Skeletal muscle satellite cell (primary cell): ENCODE data around the gene NFASC.

Experiments
- H3K27me3 ChIP-seq: 2 replicates; pipeline ENCODE4 v1.7.0; 2013; ENCODE audit warnings: low read length; ENCODE audit not compliant: control insufficient read depth, insufficient read depth
- H3K36me3 ChIP-seq: 2 replicates; pipeline ENCODE4 v1.7.0; 2013; ENCODE audit warnings: mild to moderate bottlenecking, control low read depth, low read length; ENCODE audit not compliant: insufficient read depth
- H3K4me1 ChIP-seq: 2 replicates; pipeline ENCODE4 v1.7.0; 2013; ENCODE audit warnings: low read length; ENCODE audit not compliant: control insufficient read depth, insufficient read depth
- H3K4me2 ChIP-seq: 2 replicates; pipeline ENCODE4 v1.7.0; 2013; ENCODE audit warnings: mild to moderate bottlenecking, low read length
- H3K4me3 ChIP-seq: 2 replicates; pipeline ENCODE4 v1.7.0; 2013; ENCODE audit warnings: low read length
- H3K9ac ChIP-seq: 2 replicates; pipeline ENCODE4 v1.7.0; 2013; ENCODE audit warnings: mild to moderate bottlenecking, low read depth, low read length, moderate library complexity
- H3K9me3 ChIP-seq: replicated peaks from 2 replicates; pipeline ENCODE4 v1.7.0; 2013; ENCODE audit warnings: mild to moderate bottlenecking, control low read depth, low read length

NFASC gene

GRCh38 chr1:204929487-204930154, 59.0 kb downstream of the NFASC start:
- Histone ChIP-seq H3K27me3 (peaks cover 7% of the 10 kb centered on the region), H3K4me2 (no peak overlapping the region), H3K36me3 (no peaks in the 10 kb centered on the region), H3K4me1 (peaks cover 1% of the 10 kb centered on the region), H3K4me3 (no peak overlapping the region), H3K9ac (no peak overlapping the region), H3K9me3 (no peaks in the 10 kb centered on the region)

GRCh38 chr1:204930155-204930523, 59.5 kb downstream of the NFASC start:
- Histone ChIP-seq H3K4me1 (no peaks in the 10 kb centered on the region), H3K36me3 (no peaks in the 10 kb centered on the region), H3K9me3 (no peaks in the 10 kb centered on the region), H3K4me3 (no peak overlapping the region), H3K27me3 (peaks cover 12% of the 10 kb centered on the region), H3K4me2 (no peak overlapping the region), H3K9ac (no peak overlapping the region)

GRCh38 chr1:204931313-204931712, 60.7 kb downstream of the NFASC start:
- Histone ChIP-seq H3K4me2 (no peak overlapping the region), H3K9me3 (no peaks in the 10 kb centered on the region), H3K4me3 (no peak overlapping the region), H3K27me3 (peaks cover 17% of the 10 kb centered on the region), H3K4me1 (no peaks in the 10 kb centered on the region), H3K9ac (no peak overlapping the region), H3K36me3 (no peaks in the 10 kb centered on the region)

GRCh38 chr1:204931768-204932572, 61.3 kb downstream of the NFASC start:
- Histone ChIP-seq H3K9me3 (no peaks in the 10 kb centered on the region), H3K9ac (no peak overlapping the region), H3K36me3 (no peaks in the 10 kb centered on the region), H3K4me2 (no peak overlapping the region), H3K4me3 (no peak overlapping the region), H3K4me1 (no peaks in the 10 kb centered on the region), H3K27me3 (peaks cover 17% of the 10 kb centered on the region)

- Histone ChIP-seq H3K9ac (no peak overlapping the region), H3K36me3 (no peaks in the 10 kb centered on the region), H3K4me3 (no peak overlapping the region), H3K4me2 (no peak overlapping the region), H3K27me3 (peaks cover 17% of the 10 kb centered on the region), H3K4me1 (no peaks in the 10 kb centered on the region), H3K9me3 (no peaks in the 10 kb centered on the region)
Observed at GRCh38 chr1:204932573-204932909, 61.9 kb downstream of the NFASC start.

GRCh38 chr1:204935155-204935554, 64.5 kb downstream of the NFASC start:
- Histone ChIP-seq H3K4me2 (no peak overlapping the region), H3K9ac (no peak overlapping the region)

GRCh38 chr1:204936765-204937164, 66.1 kb downstream of the NFASC start:
- no peaks in the 10 kb centered on the region for H3K36me3 ChIP-seq
- no peak overlapping the region for H3K9ac ChIP-seq
- no peak overlapping the region for H3K4me2 ChIP-seq
- H3K9me3 ChIP-seq = no peaks in the 10 kb centered on the region
- peaks cover 27% of the 10 kb centered on the region for H3K27me3 ChIP-seq
- no peaks in the 10 kb centered on the region for H3K4me1 ChIP-seq
- H3K4me3 ChIP-seq = no peak overlapping the region

More at GRCh38 chr1:204935155-204935554, 64.5 kb downstream of the NFASC start:
- Histone ChIP-seq H3K9me3 (no peaks in the 10 kb centered on the region), H3K27me3 (peaks cover 23% of the 10 kb centered on the region), H3K4me3 (no peak overlapping the region), H3K4me1 (no peaks in the 10 kb centered on the region), H3K36me3 (no peaks in the 10 kb centered on the region)

- Histone ChIP-seq H3K4me2 (no peak overlapping the region), H3K36me3 (no peaks in the 10 kb centered on the region), H3K9me3 (no peaks in the 10 kb centered on the region), H3K9ac (no peak overlapping the region), H3K4me1 (no peaks in the 10 kb centered on the region), H3K27me3 (peaks cover 24% of the 10 kb centered on the region), H3K4me3 (no peak overlapping the region)
Observed at GRCh38 chr1:204937901-204938300, 67.2 kb downstream of the NFASC start.

GRCh38 chr1:204940591-204940990, 69.9 kb downstream of the NFASC start:
- H3K9ac ChIP-seq = no peak overlapping the region
- H3K4me1 ChIP-seq = no peaks in the 10 kb centered on the region
- H3K4me2 ChIP-seq = no peak overlapping the region
- no peaks in the 10 kb centered on the region for H3K36me3 ChIP-seq
- no peak overlapping the region for H3K4me3 ChIP-seq
- H3K9me3 ChIP-seq = no peaks in the 10 kb centered on the region
- H3K27me3 ChIP-seq = peaks cover 12% of the 10 kb centered on the region

GRCh38 chr1:204941421-204942338, 71.0 kb downstream of the NFASC start:
- Histone ChIP-seq H3K4me1 (no peaks in the 10 kb centered on the region), H3K9ac (no peak overlapping the region), H3K27me3 (peaks cover 10% of the 10 kb centered on the region), H3K4me2 (no peak overlapping the region), H3K36me3 (no peaks in the 10 kb centered on the region), H3K4me3 (no peak overlapping the region), H3K9me3 (no peaks in the 10 kb centered on the region)

GRCh38 chr1:204943495-204943894, 72.8 kb downstream of the NFASC start:
- Histone ChIP-seq H3K9me3 (no peaks in the 10 kb centered on the region), H3K4me2 (no peak overlapping the region), H3K4me1 (no peaks in the 10 kb centered on the region), H3K36me3 (no peaks in the 10 kb centered on the region), H3K4me3 (no peak overlapping the region), H3K9ac (no peak overlapping the region), H3K27me3 (peaks cover 5% of the 10 kb centered on the region)
